ENCODE data around the gene ZNF512B.

- TF ChIP-seq CTCF (conservative IDR thresholded peaks at IDR 0.05) (no peak), ZFX (IDR thresholded peaks at IDR 0.05) (no peak)
Observed at GRCh38 chr20:63917811-63918210, 51.9 kb downstream of the ZNF512B start.

Measured in C4-2B (cell line).